Mammary epithelial cell (primary cell): ENCODE data around the gene CACNG1.

Source experiments
- CTCF ChIP-seq, 2 donors: IDR thresholded peaks in 1 of 2; conservative IDR thresholded peaks in 1 of 2; 2 replicates each; pipeline ENCODE4 v1.5.1; 2011 to 2012; ENCODE audit warnings: inconsistent platforms in 2 of 2, low read length in 2 of 2, mild to moderate bottlenecking in 2 of 2, control low read depth in 1 of 2, low read depth in 1 of 2; ENCODE audit not compliant: insufficient read depth in 1 of 2; ENCODE audit errors: extremely low read depth in 1 of 2
- EZH2 ChIP-seq: IDR thresholded peaks from 2 replicates; pipeline ENCODE4 v1.6.1; 2012; ENCODE audit warnings: low read length, inconsistent platforms, borderline replicate concordance

DNA sequence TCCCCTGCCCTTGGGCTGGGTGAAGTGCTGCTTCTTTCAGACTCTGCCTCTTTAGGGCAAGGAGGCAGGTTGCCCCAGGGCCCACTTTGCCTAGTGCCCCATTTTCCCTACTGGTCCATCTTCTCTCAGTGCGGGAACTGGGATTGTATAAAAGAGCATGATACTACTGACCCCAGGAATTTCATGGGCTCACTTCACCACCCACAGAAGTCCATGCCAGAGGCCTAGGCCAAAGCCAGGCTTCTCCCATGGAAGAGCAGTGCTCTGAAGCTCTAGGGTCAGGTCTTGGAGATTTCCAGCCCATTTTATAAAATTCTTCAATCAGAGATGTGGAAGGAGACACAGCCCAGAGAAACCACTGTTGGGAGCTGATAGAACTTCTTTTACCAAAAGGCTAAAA lies 5.7 kb downstream of the CACNG1 start:
- no peak for TF ChIP-seq EZH2
- no peak for TF ChIP-seq CTCF (conservative IDR thresholded peaks at IDR 0.05 in 1 of 2, IDR thresholded peaks at IDR 0.05 in 1 of 2; ENCODE audit: extremely low read depth in 1 of 2, insufficient read depth in 1 of 2, low read depth in 1 of 2, low read length in 2 of 2)
